ENCODE data around the gene LMNB1.

DNA sequence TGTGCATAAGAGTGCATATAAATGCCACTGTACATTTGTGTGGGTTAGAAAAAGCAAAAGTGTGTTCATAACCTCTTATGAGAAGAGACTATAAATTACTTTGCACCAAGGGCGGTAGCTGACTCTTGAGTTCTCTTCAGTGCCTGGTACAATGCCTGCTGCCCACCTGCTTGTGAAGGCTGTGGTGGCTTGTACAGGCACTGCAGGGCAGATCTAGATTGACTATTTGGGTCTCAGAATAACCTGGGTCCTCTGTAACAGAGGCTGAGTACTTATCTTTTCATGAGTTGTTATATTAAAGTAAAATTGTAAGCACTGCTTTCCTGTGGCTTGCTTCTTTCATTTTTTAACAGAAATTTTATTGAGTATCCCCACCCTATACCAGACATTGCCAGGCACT lies 22.8 kb downstream of the LMNB1 start:
- no peak for TF ChIP-seq EZH2phosphoT487 (IDR thresholded peaks at IDR 0.05; ENCODE audit: borderline replicate concordance, low read depth, low read length)
- TF ChIP-seq, protein P1, sequence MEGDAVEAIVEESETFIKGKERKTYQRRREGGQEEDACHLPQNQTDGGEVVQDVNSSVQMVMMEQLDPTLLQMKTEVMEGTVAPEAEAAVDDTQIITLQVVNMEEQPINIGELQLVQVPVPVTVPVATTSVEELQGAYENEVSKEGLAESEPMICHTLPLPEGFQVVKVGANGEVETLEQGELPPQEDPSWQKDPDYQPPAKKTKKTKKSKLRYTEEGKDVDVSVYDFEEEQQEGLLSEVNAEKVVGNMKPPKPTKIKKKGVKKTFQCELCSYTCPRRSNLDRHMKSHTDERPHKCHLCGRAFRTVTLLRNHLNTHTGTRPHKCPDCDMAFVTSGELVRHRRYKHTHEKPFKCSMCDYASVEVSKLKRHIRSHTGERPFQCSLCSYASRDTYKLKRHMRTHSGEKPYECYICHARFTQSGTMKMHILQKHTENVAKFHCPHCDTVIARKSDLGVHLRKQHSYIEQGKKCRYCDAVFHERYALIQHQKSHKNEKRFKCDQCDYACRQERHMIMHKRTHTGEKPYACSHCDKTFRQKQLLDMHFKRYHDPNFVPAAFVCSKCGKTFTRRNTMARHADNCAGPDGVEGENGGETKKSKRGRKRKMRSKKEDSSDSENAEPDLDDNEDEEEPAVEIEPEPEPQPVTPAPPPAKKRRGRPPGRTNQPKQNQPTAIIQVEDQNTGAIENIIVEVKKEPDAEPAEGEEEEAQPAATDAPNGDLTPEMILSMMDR (conservative IDR thresholded peaks at IDR 0.05; ENCODE audit: low read length): no peak
